Ascending aorta (tissue), 2 donors: Measurements from ENCODE around the gene TET2. TPM values are rescaled to one million over a fixed set of nuclear protein-coding genes. Genes with fewer than 3 reads are reported as not detected.

ENCODE experiments used
- DNase-seq, 2 donors: peaks; one replicate each; pipeline ENCODE4 v3.0.0-alpha.2; 2019; ENCODE audit warnings: low spot score in 2 of 2
- H3K27ac ChIP-seq, 2 donors: fragments of 200-600 bp; sonication (generic); one replicate each; pipeline ENCODE4 v1.5.1; 2016 to 2017; ENCODE audit warnings: mild to moderate bottlenecking in 1 of 2
- H3K27me3 ChIP-seq: fragments of 200-600 bp; sonication (generic); one replicate; pipeline ENCODE4 v1.5.1; 2017
- H3K36me3 ChIP-seq, 2 donors: fragments of 200-600 bp; sonication (generic); one replicate each; pipeline ENCODE4 v1.5.1; 2016
- H3K4me1 ChIP-seq, 2 donors: fragments of 200-600 bp; sonication (generic); one replicate each; pipeline ENCODE4 v1.5.1; 2016 to 2017; ENCODE audit warnings: mild to moderate bottlenecking in 1 of 2
- H3K4me3 ChIP-seq, 2 donors: fragments of 200-600 bp; sonication (generic); one replicate each; pipeline ENCODE4 v1.5.1; 2016 to 2017; ENCODE audit warnings: mild to moderate bottlenecking in 1 of 2
- H3K9me3 ChIP-seq, 2 donors: fragments of 200-600 bp; sonication (generic); one replicate each; pipeline ENCODE4 v1.5.1; 2016
- intact Hi-C: fragments of 100-400 bp; cut with DNase I; formaldehyde crosslinking; loops from one replicate; pipeline ENCODE4 v1.15.1; 2023
- total RNA-seq: library from RNA; depleted of rRNA; stranded (reverse); fragments of >200 nt; gene quantifications from one replicate; pipeline ENCODE4 v1.1.0, GENCODE V29; 2016
- TF ChIP-seq, protein P1 (sequence below), 3 experiments: fragments of 200-600 bp in 2 of 3; fragments of 450-650 bp in 1 of 3; sonication (generic) in 2 of 3; IDR thresholded peaks; one replicate each; pipeline ENCODE4 v1.5.1; 2016 to 2019; ENCODE audit warnings: antibody characterized with exemption in 3 of 3, mild to moderate bottlenecking in 1 of 3, moderate library complexity in 1 of 3

Gene TET2
- total RNA-seq, 1 donor from 2014 or later: 14.8 TPM

DNA sequence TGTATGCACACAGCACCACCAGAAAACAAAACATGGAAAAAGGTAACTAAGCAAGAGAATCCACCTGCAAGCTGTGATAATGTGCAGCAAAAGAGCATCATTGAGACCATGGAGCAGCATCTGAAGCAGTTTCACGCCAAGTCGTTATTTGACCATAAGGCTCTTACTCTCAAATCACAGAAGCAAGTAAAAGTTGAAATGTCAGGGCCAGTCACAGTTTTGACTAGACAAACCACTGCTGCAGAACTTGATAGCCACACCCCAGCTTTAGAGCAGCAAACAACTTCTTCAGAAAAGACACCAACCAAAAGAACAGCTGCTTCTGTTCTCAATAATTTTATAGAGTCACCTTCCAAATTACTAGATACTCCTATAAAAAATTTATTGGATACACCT, 90.2 kb downstream of the TET2 start:
- TF ChIP-seq, protein P1, sequence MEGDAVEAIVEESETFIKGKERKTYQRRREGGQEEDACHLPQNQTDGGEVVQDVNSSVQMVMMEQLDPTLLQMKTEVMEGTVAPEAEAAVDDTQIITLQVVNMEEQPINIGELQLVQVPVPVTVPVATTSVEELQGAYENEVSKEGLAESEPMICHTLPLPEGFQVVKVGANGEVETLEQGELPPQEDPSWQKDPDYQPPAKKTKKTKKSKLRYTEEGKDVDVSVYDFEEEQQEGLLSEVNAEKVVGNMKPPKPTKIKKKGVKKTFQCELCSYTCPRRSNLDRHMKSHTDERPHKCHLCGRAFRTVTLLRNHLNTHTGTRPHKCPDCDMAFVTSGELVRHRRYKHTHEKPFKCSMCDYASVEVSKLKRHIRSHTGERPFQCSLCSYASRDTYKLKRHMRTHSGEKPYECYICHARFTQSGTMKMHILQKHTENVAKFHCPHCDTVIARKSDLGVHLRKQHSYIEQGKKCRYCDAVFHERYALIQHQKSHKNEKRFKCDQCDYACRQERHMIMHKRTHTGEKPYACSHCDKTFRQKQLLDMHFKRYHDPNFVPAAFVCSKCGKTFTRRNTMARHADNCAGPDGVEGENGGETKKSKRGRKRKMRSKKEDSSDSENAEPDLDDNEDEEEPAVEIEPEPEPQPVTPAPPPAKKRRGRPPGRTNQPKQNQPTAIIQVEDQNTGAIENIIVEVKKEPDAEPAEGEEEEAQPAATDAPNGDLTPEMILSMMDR (IDR thresholded peaks at IDR 0.05): no peak
- no peak overlapping the region for H3K4me3 ChIP-seq
- no peaks in the 10 kb centered on the region for H3K9me3 ChIP-seq
- peaks cover 11 to 42% of the 10 kb centered on the region in 2 donors for H3K36me3 ChIP-seq
- H3K4me1 ChIP-seq: peaks cover 0 to 3% of the 10 kb centered on the region in 2 donors
- intact Hi-C loops: no loop called here
- DNase-seq: no peak
- H3K27me3 ChIP-seq: no peaks in the 10 kb centered on the region
- H3K27ac ChIP-seq: no peak overlapping the region

DNA sequence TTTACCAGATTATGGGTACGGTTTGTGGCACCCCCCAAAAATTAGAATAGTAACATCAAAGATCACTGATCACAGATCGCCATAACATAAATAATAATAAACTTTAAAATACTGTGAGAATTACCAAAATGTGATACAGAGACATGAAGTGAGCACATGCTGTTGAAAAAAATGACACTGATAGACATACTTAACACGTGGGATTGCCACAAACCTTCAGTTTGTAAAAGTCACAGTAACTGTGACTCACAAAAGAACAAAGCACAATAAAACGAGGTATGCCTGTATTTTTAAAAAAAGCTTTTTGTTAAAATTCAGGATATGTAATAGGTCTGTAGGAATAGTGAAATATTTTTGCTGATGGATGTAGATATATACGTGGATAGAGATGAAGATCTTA, 93.4 kb downstream of the TET2 start:
- peaks cover 0 to 3% of the 10 kb centered on the region in 2 donors for H3K4me1 ChIP-seq
- TF ChIP-seq, protein P1 (IDR thresholded peaks at IDR 0.05): no peak

DNA sequence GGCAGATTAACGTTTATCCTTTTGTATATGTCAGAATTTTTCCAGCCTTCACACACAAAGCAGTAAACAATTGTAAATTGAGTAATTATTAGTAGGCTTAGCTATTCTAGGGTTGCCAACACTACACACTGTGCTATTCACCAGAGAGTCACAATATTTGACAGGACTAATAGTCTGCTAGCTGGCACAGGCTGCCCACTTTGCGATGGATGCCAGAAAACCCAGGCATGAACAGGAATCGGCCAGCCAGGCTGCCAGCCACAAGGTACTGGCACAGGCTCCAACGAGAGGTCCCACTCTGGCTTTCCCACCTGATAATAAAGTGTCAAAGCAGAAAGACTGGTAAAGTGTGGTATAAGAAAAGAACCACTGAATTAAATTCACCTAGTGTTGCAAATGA, 94.8 kb downstream of the TET2 start:
- no peak for DNase-seq
- intact Hi-C loops: no loop called here
- no peak overlapping the region for H3K4me3 ChIP-seq
- TF ChIP-seq, protein P1 (IDR thresholded peaks at IDR 0.05): no peak
- H3K4me1 ChIP-seq: peaks cover 0 to 8% of the 10 kb centered on the region in 2 donors
- H3K27me3 ChIP-seq: no peaks in the 10 kb centered on the region
- peaks cover 0 to 23% of the 10 kb centered on the region in 2 donors for H3K36me3 ChIP-seq
- no peaks in the 10 kb centered on the region for H3K9me3 ChIP-seq
- no peak overlapping the region for H3K27ac ChIP-seq

More for the DNA sequence above, 93.4 kb downstream of the TET2 start:
- Histone ChIP-seq H3K4me3 (no peak overlapping the region), H3K27ac (no peak overlapping the region), H3K36me3 (peaks cover 5 to 35% of the 10 kb centered on the region in 2 donors), H3K27me3 (no peaks in the 10 kb centered on the region), H3K9me3 (no peaks in the 10 kb centered on the region)
- DNase-seq: no peak
- intact Hi-C loops: no loop called here

DNA sequence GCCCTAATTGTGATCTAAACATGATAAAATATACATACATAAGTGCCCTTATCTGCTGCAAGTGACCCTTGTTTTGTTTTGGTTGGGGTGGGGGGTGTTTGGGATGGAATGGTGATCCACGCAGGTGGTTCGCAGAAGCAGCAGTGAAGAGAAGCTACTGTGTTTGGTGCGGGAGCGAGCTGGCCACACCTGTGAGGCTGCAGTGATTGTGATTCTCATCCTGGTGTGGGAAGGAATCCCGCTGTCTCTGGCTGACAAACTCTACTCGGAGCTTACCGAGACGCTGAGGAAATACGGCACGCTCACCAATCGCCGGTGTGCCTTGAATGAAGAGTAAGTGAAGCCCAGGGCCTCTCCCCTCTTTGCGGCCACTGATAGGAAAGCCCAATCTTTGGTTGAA, 96.8 kb downstream of the TET2 start:
- intact Hi-C loops: no loop called here
- H3K36me3 ChIP-seq: peaks cover 0 to 16% of the 10 kb centered on the region in 2 donors
- no peak overlapping the region for H3K27ac ChIP-seq
- no peak for DNase-seq
- no peaks in the 10 kb centered on the region for H3K27me3 ChIP-seq
- TF ChIP-seq, protein P1 (IDR thresholded peaks at IDR 0.05): no peak
- H3K4me1 ChIP-seq: peaks cover 0 to 8% of the 10 kb centered on the region in 2 donors
- H3K9me3 ChIP-seq: no peaks in the 10 kb centered on the region
- no peak overlapping the region for H3K4me3 ChIP-seq

DNA sequence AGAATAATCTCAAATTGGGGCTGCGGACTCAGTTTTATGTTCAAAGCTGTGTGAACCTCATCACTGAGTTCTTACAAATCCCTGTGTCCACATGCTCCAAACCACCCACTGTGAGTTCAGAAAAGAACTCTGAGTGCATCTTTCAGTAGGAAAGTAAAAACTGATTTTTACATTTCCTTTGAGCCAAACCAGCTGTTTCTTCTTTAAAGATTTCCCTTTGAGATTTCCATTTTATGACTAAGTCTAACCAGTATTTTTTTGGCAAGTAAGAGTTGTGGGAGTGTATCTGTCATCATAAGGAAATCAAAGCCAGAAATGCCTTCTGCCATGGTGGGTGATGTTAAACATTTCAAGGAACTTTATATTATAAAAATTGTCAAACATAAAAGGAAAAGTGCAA, 100.0 kb downstream of the TET2 start:
- H3K27me3 ChIP-seq: no peaks in the 10 kb centered on the region

More for the DNA sequence above, 100.0 kb downstream of the TET2 start:
- H3K36me3 ChIP-seq: peaks cover 0 to 15% of the 10 kb centered on the region in 2 donors
- TF ChIP-seq, protein P1 (IDR thresholded peaks at IDR 0.05): no peak
- intact Hi-C loops: no loop called here
- H3K9me3 ChIP-seq: no peaks in the 10 kb centered on the region
- peaks cover 0 to 6% of the 10 kb centered on the region in 2 donors for H3K4me1 ChIP-seq
- peak overlapping the region in 1 of 2 donors; percentile 19 for H3K27ac ChIP-seq
- no peak overlapping the region for H3K4me3 ChIP-seq
- no peak for DNase-seq
